CD4-positive, alpha-beta T cell (primary cell): ENCODE results near the gene SCFD1. TPM values are rescaled to one million over a fixed set of nuclear protein-coding genes. Genes with fewer than 3 reads are reported as not detected.

Source experiments
- ATAC-seq: fragments of 200-7000 bp; cut with Tn5 transposase; one replicate; pipeline ENCODE4 v1.10.0; 2022; ENCODE audit warnings: mild to moderate bottlenecking; ENCODE audit not compliant: poor library complexity
- CTCF ChIA-PET: fragments of 350-600 bp; sonication (Branson Sonifier 250); formaldehyde crosslinking; loops from one replicate; lab custom pipeline; 2021; ENCODE audit warnings: antibody characterized with exemption, inconsistent platforms; lab: Charles Lee
- POLR2A ChIA-PET: fragments of 350-600 bp; sonication (Branson Sonifier 250); formaldehyde crosslinking; loops from one replicate; lab custom pipeline; 2021; ENCODE audit warnings: antibody characterized with exemption, inconsistent platforms; lab: Charles Lee
- DNase-seq, 14 experiments: peaks; one replicate each; pipeline ENCODE4 v3.0.0-alpha.2; 2013 to 2020; ENCODE audit warnings: mixed read lengths in 2 of 14
- H3K27ac ChIP-seq, 2 donors: one replicate each; pipeline versions ENCODE4 v1.5.1 to v1.7.0; 2013; ENCODE audit warnings: low read length in 2 of 2, low read depth in 1 of 2, mild to moderate bottlenecking in 1 of 2
- H3K27me3 ChIP-seq, 2 experiments: 1 replicate in 1 of 2; 2 replicates in 1 of 2; pipeline versions ENCODE4 v1.6.1 to v1.7.0; 2013; ENCODE audit warnings: low read length in 2 of 2, control low read depth in 1 of 2, mild to moderate bottlenecking in 1 of 2, moderate library complexity in 1 of 2; ENCODE audit not compliant: insufficient read depth in 2 of 2, control insufficient read depth in 1 of 2
- H3K36me3 ChIP-seq: one replicate; pipeline ENCODE4 v1.6.1; 2013; ENCODE audit warnings: low read length, control low read depth; ENCODE audit not compliant: insufficient read depth
- H3K4me1 ChIP-seq: one replicate; pipeline ENCODE4 v1.6.1; 2013; ENCODE audit warnings: low read length, control low read depth; ENCODE audit not compliant: insufficient read depth
- H3K4me3 ChIP-seq: one replicate; pipeline ENCODE4 v1.5.1; 2013; ENCODE audit warnings: mild to moderate bottlenecking, low read length, moderate library complexity
- H3K9me3 ChIP-seq, 2 experiments: 1 replicate in 1 of 2; 2 replicates in 1 of 2; pipeline versions ENCODE4 v1.6.1 to v1.7.0; 2013; ENCODE audit warnings: low read length in 2 of 2, mild to moderate bottlenecking in 2 of 2, control low read depth in 1 of 2, moderate library complexity in 1 of 2; ENCODE audit not compliant: control insufficient read depth in 1 of 2, insufficient read depth in 1 of 2
- H3K27ac Mint-ChIP-seq: one replicate; pipeline ENCODE4 v1.8.0; 2020; ENCODE audit warnings: mixed read lengths
- H3K27me3 Mint-ChIP-seq: one replicate; pipeline ENCODE4 v1.8.0; 2021; ENCODE audit warnings: mixed read lengths
- H3K36me3 Mint-ChIP-seq: one replicate; pipeline ENCODE4 v1.8.0; 2021; ENCODE audit warnings: low read depth, mixed read lengths
- H3K4me1 Mint-ChIP-seq: one replicate; pipeline ENCODE4 v1.8.0; 2021; ENCODE audit warnings: low read depth, mixed read lengths
- H3K4me3 Mint-ChIP-seq: one replicate; pipeline ENCODE4 v1.8.0; 2020; ENCODE audit warnings: mild to moderate bottlenecking, mixed read lengths
- H3K9me3 Mint-ChIP-seq: one replicate; pipeline ENCODE4 v1.8.0; 2020; ENCODE audit warnings: mixed read lengths
- intact Hi-C, 2 experiments: fragments of 100-400 bp; cut with DNase I in 1 of 2; cut with micrococcal nuclease in 1 of 2; formaldehyde crosslinking; loops; one replicate each; pipeline versions ENCODE4 v1.15.1 to v1.9.0; 2023 to 2025; cut with DNase I, micrococcal nuclease
- total RNA-seq, 174 experiments: library from RNA in 2 of 174; stranded (reverse) in 2 of 174; gene quantifications; one replicate each; pipeline ENCODE4 v1.2.3 and lab custom pipeline; 2021 to 2026
- TF ChIP-seq, protein P1 (sequence below): fragments of 200-600 bp; IDR thresholded peaks from one replicate; pipeline ENCODE4 v1.8.0; 2022; ENCODE audit warnings: antibody characterized with exemption, mild to moderate bottlenecking

Gene SCFD1
- total RNA-seq, 2 experiments from 2014 or later: 59.0 to 63.6 TPM

DNA sequence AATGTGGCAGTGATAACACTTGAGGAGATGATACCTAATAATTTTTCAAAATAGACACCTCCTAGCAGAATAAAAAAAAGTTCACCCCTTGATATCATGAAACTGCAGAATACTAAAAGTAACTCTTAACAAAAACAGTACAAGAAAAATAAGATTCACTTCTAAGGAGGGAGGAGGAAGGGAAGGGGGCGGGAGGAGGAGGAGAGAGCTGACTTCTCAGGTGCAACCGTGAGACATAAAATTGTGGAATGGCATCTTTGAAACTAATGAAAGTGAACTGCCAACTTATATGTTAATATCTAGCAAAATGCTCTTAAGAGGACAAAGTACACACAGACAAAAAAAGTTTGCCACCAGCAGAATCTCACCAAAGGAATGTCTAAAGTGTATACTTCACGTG lies 115.8 kb downstream of the SCFD1 start:
- ATAC-seq (no peak), DNase-seq (no peak)
- Mint-ChIP-seq H3K27me3 (peaks cover 5% of the 10 kb centered on the region), H3K4me3 (no peak overlapping the region), H3K4me1 (no peaks in the 10 kb centered on the region), H3K27ac (no peak overlapping the region), H3K36me3 (peaks cover 39% of the 10 kb centered on the region), H3K9me3 (no peaks in the 10 kb centered on the region)
- TF ChIP-seq, protein P1, sequence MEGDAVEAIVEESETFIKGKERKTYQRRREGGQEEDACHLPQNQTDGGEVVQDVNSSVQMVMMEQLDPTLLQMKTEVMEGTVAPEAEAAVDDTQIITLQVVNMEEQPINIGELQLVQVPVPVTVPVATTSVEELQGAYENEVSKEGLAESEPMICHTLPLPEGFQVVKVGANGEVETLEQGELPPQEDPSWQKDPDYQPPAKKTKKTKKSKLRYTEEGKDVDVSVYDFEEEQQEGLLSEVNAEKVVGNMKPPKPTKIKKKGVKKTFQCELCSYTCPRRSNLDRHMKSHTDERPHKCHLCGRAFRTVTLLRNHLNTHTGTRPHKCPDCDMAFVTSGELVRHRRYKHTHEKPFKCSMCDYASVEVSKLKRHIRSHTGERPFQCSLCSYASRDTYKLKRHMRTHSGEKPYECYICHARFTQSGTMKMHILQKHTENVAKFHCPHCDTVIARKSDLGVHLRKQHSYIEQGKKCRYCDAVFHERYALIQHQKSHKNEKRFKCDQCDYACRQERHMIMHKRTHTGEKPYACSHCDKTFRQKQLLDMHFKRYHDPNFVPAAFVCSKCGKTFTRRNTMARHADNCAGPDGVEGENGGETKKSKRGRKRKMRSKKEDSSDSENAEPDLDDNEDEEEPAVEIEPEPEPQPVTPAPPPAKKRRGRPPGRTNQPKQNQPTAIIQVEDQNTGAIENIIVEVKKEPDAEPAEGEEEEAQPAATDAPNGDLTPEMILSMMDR: no peak
- POLR2A ChIA-PET: no interaction called here
- no peak overlapping the region for H3K27ac ChIP-seq
- CTCF ChIA-PET: no interaction called here
- intact Hi-C loops: no loop called here
- no peak overlapping the region for H3K4me3 ChIP-seq
- peaks cover 28% of the 10 kb centered on the region for H3K36me3 ChIP-seq
- no peaks in the 10 kb centered on the region for H3K9me3 ChIP-seq
- no peaks in the 10 kb centered on the region for H3K4me1 ChIP-seq
- no peaks in the 10 kb centered on the region for H3K27me3 ChIP-seq

DNA sequence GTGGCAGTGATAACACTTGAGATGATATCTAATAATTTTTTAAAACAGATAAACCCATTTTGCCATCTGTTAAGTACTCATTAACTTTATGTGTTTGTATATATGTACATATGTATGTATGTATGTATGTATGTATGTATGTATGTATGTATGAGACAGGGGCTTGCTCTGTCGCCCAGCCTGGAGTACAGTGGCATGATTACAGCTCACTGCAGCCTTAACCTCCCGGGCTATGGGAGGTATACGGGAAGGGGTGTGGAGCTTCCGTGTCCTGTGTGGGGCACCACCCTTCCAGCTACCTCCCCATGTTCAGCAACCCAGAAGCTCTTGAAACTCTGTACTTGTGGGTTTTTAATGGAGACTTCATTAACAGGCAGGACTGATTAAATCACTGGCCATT lies 116.9 kb downstream of the SCFD1 start:
- Histone ChIP-seq H3K36me3 (peaks cover 21% of the 10 kb centered on the region), H3K4me3 (no peak overlapping the region), H3K27ac (no peak overlapping the region), H3K4me1 (no peaks in the 10 kb centered on the region), H3K27me3 (no peaks in the 10 kb centered on the region), H3K9me3 (no peaks in the 10 kb centered on the region)
- DNase-seq (no peak), ATAC-seq (no peak)
- H3K36me3 Mint-ChIP-seq: peaks cover 28% of the 10 kb centered on the region
- ChIA-PET POLR2A (no interaction called here), CTCF (interaction anchor here (0.6 kb wide), 1 partner anchor 114 kb away, joined by 3 read pairs; no protein-coding TSS in a partner anchor)
- no peaks in the 10 kb centered on the region for H3K9me3 Mint-ChIP-seq
- intact Hi-C loops: no loop called here
- peaks cover 6% of the 10 kb centered on the region for H3K27me3 Mint-ChIP-seq
- no peaks in the 10 kb centered on the region for H3K4me1 Mint-ChIP-seq
- H3K4me3 Mint-ChIP-seq: no peak overlapping the region
- TF ChIP-seq, protein P1: no peak
- no peak overlapping the region for H3K27ac Mint-ChIP-seq

DNA sequence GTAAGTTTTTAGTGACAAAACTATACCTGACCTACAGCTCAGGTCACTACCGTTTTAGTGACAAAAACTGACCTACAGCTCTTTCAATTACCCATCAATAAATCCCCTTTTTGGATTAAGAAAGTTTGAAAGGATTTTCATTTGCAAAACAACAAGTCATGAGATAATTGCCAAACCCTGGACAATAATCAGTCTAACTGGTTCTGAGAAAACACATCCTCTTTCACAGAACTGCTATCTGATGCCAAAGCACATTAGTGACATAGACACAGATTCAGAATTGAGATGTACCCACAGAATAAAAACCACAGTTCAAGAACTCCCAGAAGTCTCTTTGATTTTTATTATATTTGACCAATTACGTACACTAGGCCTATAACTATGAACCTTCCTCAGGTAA lies 126.2 kb downstream of the SCFD1 start:
- Histone ChIP-seq H3K27me3 (no peaks in the 10 kb centered on the region), H3K4me3 (no peak overlapping the region), H3K36me3 (no peaks in the 10 kb centered on the region), H3K9me3 (no peaks in the 10 kb centered on the region), H3K4me1 (no peaks in the 10 kb centered on the region), H3K27ac (no peak overlapping the region)
- POLR2A ChIA-PET: no interaction called here
- H3K27me3 Mint-ChIP-seq: no peaks in the 10 kb centered on the region
- H3K9me3 Mint-ChIP-seq: no peaks in the 10 kb centered on the region
- H3K36me3 Mint-ChIP-seq: no peaks in the 10 kb centered on the region
- no peak for DNase-seq
- TF ChIP-seq, protein P1: no peak
- H3K27ac Mint-ChIP-seq: no peak overlapping the region
- ATAC-seq: no peak
- no peaks in the 10 kb centered on the region for H3K4me1 Mint-ChIP-seq
- CTCF ChIA-PET: no interaction called here
- intact Hi-C loops: no loop called here
- no peak overlapping the region for H3K4me3 Mint-ChIP-seq
